NCI-H128 (cell line): Measurements from ENCODE around the gene CHCHD3.
"Not testable (repeated sequence)": the region's sequence is repeated elsewhere in the genome, so short reads cannot be mapped to it uniquely, and the experiment has no call there.

Experiments
- DNase-seq: peaks from one replicate; lab custom pipeline; 2025; ENCODE audit not compliant: unreplicated experiment; lab: John Stamatoyannopoulos, UW

The CHCHD3 gene

GRCh38 chr7:132910657-132911056, 171.2 kb downstream of the CHCHD3 start:
- DNase-seq: no peak

GRCh38 chr7:132907380-132907940, 174.4 kb downstream of the CHCHD3 start:
- DNase-seq: no peak

- no peak for DNase-seq
Measured at GRCh38 chr7:132906193-132906835, 175.6 kb downstream of the CHCHD3 start.

GRCh38 chr7:132905136-132905535, 176.8 kb downstream of the CHCHD3 start:
- not testable (repeated sequence) for DNase-seq

GRCh38 chr7:132904209-132904608, 177.7 kb downstream of the CHCHD3 start:
- no peak for DNase-seq

- not testable (repeated sequence) for DNase-seq
Measured at GRCh38 chr7:132902294-132902693, 179.6 kb downstream of the CHCHD3 start.

GRCh38 chr7:132901241-132901640, 180.6 kb downstream of the CHCHD3 start:
- DNase-seq: no peak

- DNase-seq: no peak
Measured at GRCh38 chr7:132899833-132900232, 182.1 kb downstream of the CHCHD3 start.

- not testable (repeated sequence) for DNase-seq
Measured at GRCh38 chr7:132898641-132899175, 183.2 kb downstream of the CHCHD3 start.

- DNase-seq: no peak
Measured at GRCh38 chr7:132897093-132897687, 184.7 kb downstream of the CHCHD3 start.

GRCh38 chr7:132895231-132895630, 186.7 kb downstream of the CHCHD3 start:
- no peak for DNase-seq

GRCh38 chr7:132893560-132893959, 188.3 kb downstream of the CHCHD3 start:
- no peak for DNase-seq

GRCh38 chr7:132892744-132893143, 189.1 kb downstream of the CHCHD3 start:
- DNase-seq: not testable (repeated sequence)

- no peak for DNase-seq
Measured at GRCh38 chr7:132891554-132891953, 190.3 kb downstream of the CHCHD3 start.

GRCh38 chr7:132882714-132883428, 199.0 kb downstream of the CHCHD3 start:
- DNase-seq: no peak

GRCh38 chr7:132881317-132881716, 200.6 kb downstream of the CHCHD3 start:
- no peak for DNase-seq

GRCh38 chr7:132879579-132879978, 202.3 kb downstream of the CHCHD3 start:
- DNase-seq: no peak

GRCh38 chr7:132878204-132878919, 203.5 kb downstream of the CHCHD3 start:
- no peak for DNase-seq

GRCh38 chr7:132877573-132877972, 204.3 kb downstream of the CHCHD3 start:
- DNase-seq: no peak

GRCh38 chr7:132876576-132876975, 205.3 kb downstream of the CHCHD3 start:
- no peak for DNase-seq

GRCh38 chr7:132872034-132872433, 209.9 kb downstream of the CHCHD3 start:
- no peak for DNase-seq
